Kidney glomerular epithelial cell (primary cell): ENCODE measurements around the gene FERMT3.

ENCODE experiments used
- DNase-seq: peaks from one replicate; lab custom pipeline; 2025; lab: John Stamatoyannopoulos, UW

Gene FERMT3

GRCh38 chr11:64186492-64187165 lies 19.9 kb upstream of the FERMT3 start:
- no peak for DNase-seq

GRCh38 chr11:64192434-64192833 lies 14.1 kb upstream of the FERMT3 start:
- no peak for DNase-seq

- no peak for DNase-seq
Observed at GRCh38 chr11:64196626-64197025, 9.9 kb upstream of the FERMT3 start.

- no peak for DNase-seq
Observed at GRCh38 chr11:64198511-64198910, 8.0 kb upstream of the FERMT3 start.

- no peak for DNase-seq
Observed at GRCh38 chr11:64201543-64201942, 5.0 kb upstream of the FERMT3 start.

- no peak for DNase-seq
Observed at GRCh38 chr11:64202992-64203391, 3.5 kb upstream of the FERMT3 start.

- no peak for DNase-seq
Observed at GRCh38 chr11:64203421-64204079, 3.0 kb upstream of the FERMT3 start.

GRCh38 chr11:64204080-64204440 lies 2.5 kb upstream of the FERMT3 start:
- no peak for DNase-seq

- peak; percentile 60 for DNase-seq
Observed at GRCh38 chr11:64204464-64204989, 2.0 kb upstream of the FERMT3 start.

GRCh38 chr11:64207256-64208085 lies 950 bp downstream of the FERMT3 start:
- DNase-seq: no peak

- no peak for DNase-seq
Observed at GRCh38 chr11:64208086-64208795, 1.7 kb downstream of the FERMT3 start.

- DNase-seq: no peak
Observed at GRCh38 chr11:64208796-64209562, 2.5 kb downstream of the FERMT3 start.

- no peak for DNase-seq
Observed at GRCh38 chr11:64209563-64209843, 3.0 kb downstream of the FERMT3 start.

GRCh38 chr11:64210301-64211020 lies 3.9 kb downstream of the FERMT3 start:
- DNase-seq: no peak

GRCh38 chr11:64211181-64211872 lies 4.8 kb downstream of the FERMT3 start:
- DNase-seq: no peak

- DNase-seq: no peak
Observed at GRCh38 chr11:64216879-64217278, 10.4 kb downstream of the FERMT3 start.

- DNase-seq: no peak
Observed at GRCh38 chr11:64218628-64219353, 12.3 kb downstream of the FERMT3 start.

- no peak for DNase-seq
Observed at GRCh38 chr11:64219354-64219684, 12.8 kb downstream of the FERMT3 start.

GRCh38 chr11:64219755-64220154 lies 13.2 kb downstream of the FERMT3 start:
- DNase-seq: no peak

- no peak for DNase-seq
Observed at GRCh38 chr11:64220271-64220670, 13.8 kb downstream of the FERMT3 start.
